Measurements from ENCODE around the gene EEFSEC. TPM values are rescaled to one million over a fixed set of nuclear protein-coding genes. Genes with fewer than 3 reads are reported as not detected.

EEFSEC gene
- total RNA-seq, 1 experiment from 2014 or later, result 9.6 TPM

GRCh38 chr3:128421439-128421836, 268.2 kb downstream of the EEFSEC start:
- no peaks in the 10 kb centered on the region for H3K36me3 ChIP-seq (ENCODE audit: low read depth, low read length)
- no peak overlapping the region for H3K9ac ChIP-seq (ENCODE audit: low read length)
- H3K4me1 ChIP-seq (ENCODE audit: insufficient read depth, low read length), result peaks cover 26% of the 10 kb centered on the region
- DNase-seq (no peak), ATAC-seq (no peak)
- ChIA-PET POLR2A (ENCODE audit: unreplicated experiment) (no interaction called here), CTCF (no interaction called here)
- H3K4me2 ChIP-seq (ENCODE audit: low read length), result no peak overlapping the region
- H3K27me3 ChIP-seq (ENCODE audit: low read length), result no peaks in the 10 kb centered on the region
- intact Hi-C loops (cut with micrococcal nuclease), result loop anchor here (10.0 kb wide), 1 partner anchor 117 kb away; no protein-coding TSS in a partner anchor
- no peaks in the 10 kb centered on the region for H3K79me2 ChIP-seq (ENCODE audit: low read length)
- no peak for TF ChIP-seq EZH2 (IDR thresholded peaks at IDR 0.05; ENCODE audit: low read length, unreplicated experiment)
- no peak for TF ChIP-seq EZH2phosphoT487 (IDR thresholded peaks at IDR 0.05; ENCODE audit: borderline replicate concordance, low read length)
- no peak for TF ChIP-seq CTCF (conservative IDR thresholded peaks at IDR 0.05; ENCODE audit: low read depth, low read length)
- no peak overlapping the region for H3K4me3 ChIP-seq (ENCODE audit: low read length)
- H3F3A ChIP-seq (ENCODE audit: low read length, unreplicated experiment), result no peaks in the 10 kb centered on the region
- no peak overlapping the region for H2AFZ ChIP-seq (ENCODE audit: low read length)
- H3K9me3 ChIP-seq (ENCODE audit: low read length), result no peaks in the 10 kb centered on the region
- BruUV-seq (replicated peaks), result no TSS peak
- no peak overlapping the region for H3K27ac ChIP-seq (ENCODE audit: low read length)
- H4K20me1 ChIP-seq (ENCODE audit: low read length), result no peaks in the 10 kb centered on the region
- no peaks in the 10 kb centered on the region for H3K9me2 ChIP-seq (replicated peaks; ENCODE audit: low read length)

- no peak overlapping the region for H3K27ac ChIP-seq (ENCODE audit: low read length)
- CTCF ChIA-PET, result no interaction called here
- BruUV-seq (replicated peaks), result no TSS peak
Observed at GRCh38 chr3:128421966-128422365, 268.7 kb downstream of the EEFSEC start.

More at GRCh38 chr3:128421966-128422365, 268.7 kb downstream of the EEFSEC start:
- no peaks in the 10 kb centered on the region for H3K79me2 ChIP-seq (ENCODE audit: low read length)
- no peaks in the 10 kb centered on the region for H4K20me1 ChIP-seq (ENCODE audit: low read length)
- no peaks in the 10 kb centered on the region for H3K27me3 ChIP-seq (ENCODE audit: low read length)
- H3K9me2 ChIP-seq (replicated peaks; ENCODE audit: low read length), result no peaks in the 10 kb centered on the region
- H3K4me1 ChIP-seq (ENCODE audit: insufficient read depth, low read length), result peaks cover 21% of the 10 kb centered on the region; the same call in 1 of the 2 replicates
- H2AFZ ChIP-seq (ENCODE audit: low read length), result no peak overlapping the region
- no peaks in the 10 kb centered on the region for H3F3A ChIP-seq (ENCODE audit: low read length, unreplicated experiment)
- H3K9ac ChIP-seq (ENCODE audit: low read length), result no peak overlapping the region
- POLR2A ChIA-PET (ENCODE audit: unreplicated experiment), result no interaction called here
- no peaks in the 10 kb centered on the region for H3K36me3 ChIP-seq (ENCODE audit: low read depth, low read length)
- TF ChIP-seq CTCF (conservative IDR thresholded peaks at IDR 0.05; ENCODE audit: low read depth, low read length) (no peak), EZH2 (IDR thresholded peaks at IDR 0.05; ENCODE audit: low read length, unreplicated experiment) (no peak)
- DNase-seq (no peak), ATAC-seq (no peak)
- intact Hi-C loops (cut with micrococcal nuclease), result loop anchor here (10.0 kb wide), 1 partner anchor 117 kb away; no protein-coding TSS in a partner anchor
- no peaks in the 10 kb centered on the region for H3K9me3 ChIP-seq (ENCODE audit: low read length)
- no peak overlapping the region for H3K4me2 ChIP-seq (ENCODE audit: low read length)
- H3K4me3 ChIP-seq (ENCODE audit: low read length), result no peak overlapping the region

All from PC-3 (cell line).